GM20431 (cell line): ENCODE data around the gene RCL1.

ENCODE experiments used
- in situ Hi-C: fragments of 300-500 bp; cut with MseI, MboI; formaldehyde crosslinking; loops from one replicate; pipeline ENCODE4 v1.15.0; 2020; ENCODE audit warnings: low sequenced_read_pairs; ENCODE audit not compliant: unreplicated experiment

RCL1 gene

GRCh38 chr9:4792572-4793458 is at the start of gene RCL1:
Gene RCL1 (plus strand): TSS chr9:4792944. CDS start chr9:4793092, 148 bp downstream.
- in situ Hi-C loops, result no loop called here

GRCh38 chr9:4743131-4743875 is 49.4 kb upstream of the RCL1 start:
- in situ Hi-C loops, result no loop called here

- in situ Hi-C loops, result no loop called here
Measured at GRCh38 chr9:4746278-4747030, 46.3 kb upstream of the RCL1 start.

- in situ Hi-C loops, result no loop called here
Measured at GRCh38 chr9:4748612-4749011, 44.1 kb upstream of the RCL1 start.

GRCh38 chr9:4750023-4750673 is 42.6 kb upstream of the RCL1 start:
- in situ Hi-C loops, result loop anchor here (25.0 kb wide), 2 partner anchors 187 to 687 kb away; partner anchors contain the start of gene PLGRKT

GRCh38 chr9:4754530-4754929 is 38.2 kb upstream of the RCL1 start:
- in situ Hi-C loops, result loop anchor here (25.0 kb wide), 2 partner anchors 183 to 683 kb away; partner anchors contain the start of gene PLGRKT

GRCh38 chr9:4755026-4755609 is 37.6 kb upstream of the RCL1 start:
- in situ Hi-C loops, result loop anchor here (25.0 kb wide), 2 partner anchors 182 to 682 kb away; partner anchors contain the start of gene PLGRKT

- in situ Hi-C loops, result loop anchor here (25.0 kb wide), 2 partner anchors 181 to 681 kb away; partner anchors contain the start of gene PLGRKT
Measured at GRCh38 chr9:4756420-4756819, 36.3 kb upstream of the RCL1 start.

- in situ Hi-C loops, result loop anchor here (25.0 kb wide), 2 partner anchors 177 to 677 kb away; partner anchors contain the start of gene PLGRKT
Measured at GRCh38 chr9:4760122-4760521, 32.6 kb upstream of the RCL1 start.

- in situ Hi-C loops, result loop anchor here (25.0 kb wide), 2 partner anchors 175 to 675 kb away; partner anchors contain the start of gene PLGRKT
Measured at GRCh38 chr9:4762108-4762885, 30.4 kb upstream of the RCL1 start.

- in situ Hi-C loops, result loop anchor here (25.0 kb wide), 2 partner anchors 174 to 674 kb away; partner anchors contain the start of gene PLGRKT
Measured at GRCh38 chr9:4762886-4763541, 29.7 kb upstream of the RCL1 start.

GRCh38 chr9:4764033-4764432 is 28.7 kb upstream of the RCL1 start:
- in situ Hi-C loops, result loop anchor here (25.0 kb wide), 2 partner anchors 173 to 673 kb away; partner anchors contain the start of gene PLGRKT

GRCh38 chr9:4768681-4769080 is 24.1 kb upstream of the RCL1 start:
- in situ Hi-C loops, result loop anchor here (25.0 kb wide), 2 partner anchors 169 to 669 kb away; partner anchors contain the start of gene PLGRKT

- in situ Hi-C loops, result loop anchor here (25.0 kb wide), 2 partner anchors 168 to 668 kb away; partner anchors contain the start of gene PLGRKT
Measured at GRCh38 chr9:4769321-4770080, 23.2 kb upstream of the RCL1 start.

GRCh38 chr9:4771788-4772187 is 21.0 kb upstream of the RCL1 start:
- in situ Hi-C loops, result loop anchor here (25.0 kb wide), 2 partner anchors 166 to 666 kb away; partner anchors contain the start of gene PLGRKT

GRCh38 chr9:4774209-4774608 is 18.5 kb upstream of the RCL1 start:
- in situ Hi-C loops, result loop anchor here (25.0 kb wide), 2 partner anchors 163 to 663 kb away; partner anchors contain the start of gene PLGRKT
